K562 (cell line): ENCODE results near the gene CD151. TPM values are rescaled to one million over a fixed set of nuclear protein-coding genes. Genes with fewer than 3 reads are reported as not detected.

Experiments
- ATAC-seq: fragments of 200-7000 bp; cut with Tn5 transposase; 3 replicates; pipeline ENCODE4 v1.9.1; 2020; ENCODE audit warnings: moderate library complexity
- BruUV-seq: library from RNA; stranded (reverse); fragments of 400-500 nt; replicated peaks from 2 replicates; lab custom pipeline; 2021; lab: Mats Ljungman, UMichigan
- CTCF ChIA-PET: fragments of 300-600 bp; formaldehyde crosslinking; extraction: SDS; loops from one replicate; lab custom pipeline; 2021; ENCODE audit warnings: low intra/inter-chr PET ratio; lab: Yijun Ruan, JAX
- POLR2A ChIA-PET: fragments of 300-600, 350-650 bp; sonication (Branson Sonifier 250); formaldehyde crosslinking; extraction: SDS; loops from one replicate; lab custom pipeline; 2021; ENCODE audit warnings: antibody characterized with exemption, inconsistent platforms; lab: Yijun Ruan, JAX
- DNase-seq, 4 experiments: peaks; one replicate each; pipeline versions ENCODE4 v3.0.0 to v3.0.0-alpha.2; 2011 to 2018; ENCODE audit warnings: low spot score in 3 of 4, mixed read lengths in 3 of 4; ENCODE audit errors: extremely low read depth in 1 of 4
- FAIRE-seq: peaks from 2 replicates; lab custom pipeline; 2011; peaks lifted over from hg19 to GRCh38; lab: Jason Lieb, UNC
- H2AFZ ChIP-seq: 2 replicates; pipeline ENCODE4 v1.6.0; 2011; ENCODE audit warnings: low read depth, low read length, control low read depth, inconsistent platforms
- H3K27ac ChIP-seq: fragments of 200-600 bp; 3 replicates; pipeline ENCODE4 v1.8.0; 2011; ENCODE audit warnings: low read depth, mild to moderate bottlenecking, control low read depth, inconsistent platforms, low read length, moderate library complexity, mixed read lengths; ENCODE audit errors: extremely low read depth
- H3K27me3 ChIP-seq, 2 experiments: fragments of 300-600 bp in 1 of 2; 2 replicates in 1 of 2; 3 replicates in 1 of 2; pipeline versions ENCODE4 v1.6.0 to v1.8.0; 2011; ENCODE audit warnings: inconsistent platforms in 2 of 2, low read length in 2 of 2, mild to moderate bottlenecking in 1 of 2, mixed read lengths in 1 of 2, moderate library complexity in 1 of 2; ENCODE audit not compliant: control insufficient read depth in 2 of 2, insufficient read depth in 2 of 2
- H3K36me3 ChIP-seq: fragments of 300-600 bp; 3 replicates; pipeline ENCODE4 v1.8.0; 2011; ENCODE audit warnings: mild to moderate bottlenecking, low read length, inconsistent platforms; ENCODE audit not compliant: control insufficient read depth, insufficient read depth
- H3K4me1 ChIP-seq, 2 experiments: fragments of 200-600 bp in 1 of 2; replicated peaks in 1 of 2; 2 replicates in 1 of 2; 3 replicates in 1 of 2; pipeline versions ENCODE4 v1.5.1 to v1.8.0; 2011; ENCODE audit warnings: inconsistent platforms in 2 of 2, low read length in 2 of 2, mild to moderate bottlenecking in 1 of 2, mixed read lengths in 1 of 2, moderate library complexity in 1 of 2; ENCODE audit not compliant: control insufficient read depth in 2 of 2, insufficient read depth in 2 of 2
- H3K4me2 ChIP-seq: 2 replicates; pipeline ENCODE4 v1.6.1; 2011; ENCODE audit warnings: low read length, control low read depth, inconsistent platforms, mixed read lengths; ENCODE audit not compliant: insufficient read depth
- H3K4me3 ChIP-seq: fragments of 200-600 bp; sonication (generic), shearing (Covaris generic); 2 replicates; pipeline ENCODE4 v1.5.1; 2016; ENCODE audit warnings: control low read depth, inconsistent platforms
- H3K79me2 ChIP-seq: fragments of 200-600 bp; 3 replicates; pipeline ENCODE4 v1.8.0; 2011; ENCODE audit warnings: low read length, inconsistent platforms; ENCODE audit not compliant: control insufficient read depth, insufficient read depth
- H3K9ac ChIP-seq, 2 experiments: 2 replicates each; pipeline versions ENCODE4 v1.6.0 to v1.6.1; 2011; ENCODE audit warnings: low read depth in 2 of 2, low read length in 2 of 2, control low read depth in 1 of 2, inconsistent platforms in 1 of 2, mild to moderate bottlenecking in 1 of 2, mixed read lengths in 1 of 2; ENCODE audit not compliant: insufficient read depth in 1 of 2
- H3K9me1 ChIP-seq: one replicate; pipeline ENCODE4 v1.6.0; 2011; ENCODE audit warnings: inconsistent platforms, mild to moderate bottlenecking, low read length, moderate library complexity; ENCODE audit not compliant: control insufficient read depth, insufficient read depth
- H3K9me3 ChIP-seq: replicated peaks from 2 replicates; pipeline ENCODE4 v1.5.1; 2011; ENCODE audit warnings: low read depth, low read length, inconsistent platforms; ENCODE audit not compliant: control insufficient read depth, insufficient read depth
- H4K20me1 ChIP-seq: replicated peaks from 2 replicates; pipeline ENCODE4 v1.6.1; 2011; ENCODE audit warnings: low read length, inconsistent platforms, mixed read lengths; ENCODE audit not compliant: control insufficient read depth, insufficient read depth
- ETV5 ChIP-seq: sonication (generic); formaldehyde crosslinking; IDR thresholded peaks from 2 replicates; pipeline ENCODE4 v1.4.0; 2020; ENCODE audit warnings: low read depth, mild to moderate bottlenecking, missing genetic modification reagents
- KAT2B ChIP-seq: IDR thresholded peaks from one replicate; pipeline ENCODE4 v1.6.1; 2012; ENCODE audit warnings: low read depth, mild to moderate bottlenecking, control low read depth, inconsistent platforms, low read length, moderate library complexity
- POLR2G ChIP-seq: fragments of 200-400 bp; formaldehyde crosslinking; IDR thresholded peaks from 2 replicates; pipeline ENCODE4 v1.6.1; 2017; ENCODE audit warnings: low read depth, mild to moderate bottlenecking, antibody characterized with exemption, low read length, moderate library complexity
- ZNF445 ChIP-seq: fragments of 250-450 bp; sonication (Bioruptor Pico); IDR thresholded peaks from 2 replicates; pipeline ENCODE4 v1.4.0; 2020; ENCODE audit warnings: low read depth, mild to moderate bottlenecking, moderate library complexity
- WGBS: fragments of 100-300 bp; shearing (Covaris generic); methylation state at CpG from one replicate; pipeline ENCODE4 v1.1.6; 2016; ENCODE audit warnings: low coverage, mixed read lengths; ENCODE audit not compliant: insufficient coverage; ENCODE audit errors: missing lambda C conversion rate; 5-methylcytosine and 5-hydroxymethylcytosine counted together
- in situ Hi-C: fragments of 300-500 bp; cut with MboI; formaldehyde crosslinking; loops from 4 replicates; pipeline ENCODE4 v1.15.0; 2018; ENCODE audit warnings: inconsistent platforms, mixed read lengths
- intact Hi-C: fragments of 100-400 bp; cut with micrococcal nuclease; formaldehyde crosslinking; loops from 2 replicates; pipeline ENCODE4 v1.14.2; 2022
- polyA plus RNA-seq, 8 experiments: library from polyadenylated mRNA; depleted of rRNA in 4 of 8; stranded (reverse) in 5 of 8; unstranded in 3 of 8; fragments of >200 nt; fragmentation: Nextera tagmentation in 2 of 8; fragmentation: Illumina TruSeq in 1 of 8; extraction: Ambion mirVana in 2 of 8; extraction: Trizol in 1 of 8; gene quantifications; 2 replicates each; pipeline versions ENCODE4 v1.2.1 to v1.2.3, GENCODE V29; 2011 to 2014; ENCODE audit warnings: inconsistent platforms in 1 of 8, missing spikeins in 1 of 8
- total RNA-seq, 7 experiments: library from RNA; depleted of rRNA in 6 of 7; stranded (reverse); fragments of >200 nt in 6 of 7; fragmentation: Illumina TruSeq in 2 of 7; extraction: Trizol in 2 of 7; gene quantifications; 2 replicates each; pipeline versions ENCODE4 v1.2.1 to v1.2.3, GENCODE V29; 2011 to 2021; ENCODE audit warnings: low replicate concordance in 1 of 7
- TF ChIP-seq, protein P1 (sequence below): fragments of 250-450 bp; sonication (Bioruptor Pico); IDR thresholded peaks from 2 replicates; pipeline ENCODE4 v1.4.0; 2020

Gene CD151
- total and polyA plus RNA-seq, 9 of the 15 experiments (the other 6 are each of a cell fraction or from before 2014, with no cell fraction given) = 2.3 to 187 (median 140) TPM

DNA sequence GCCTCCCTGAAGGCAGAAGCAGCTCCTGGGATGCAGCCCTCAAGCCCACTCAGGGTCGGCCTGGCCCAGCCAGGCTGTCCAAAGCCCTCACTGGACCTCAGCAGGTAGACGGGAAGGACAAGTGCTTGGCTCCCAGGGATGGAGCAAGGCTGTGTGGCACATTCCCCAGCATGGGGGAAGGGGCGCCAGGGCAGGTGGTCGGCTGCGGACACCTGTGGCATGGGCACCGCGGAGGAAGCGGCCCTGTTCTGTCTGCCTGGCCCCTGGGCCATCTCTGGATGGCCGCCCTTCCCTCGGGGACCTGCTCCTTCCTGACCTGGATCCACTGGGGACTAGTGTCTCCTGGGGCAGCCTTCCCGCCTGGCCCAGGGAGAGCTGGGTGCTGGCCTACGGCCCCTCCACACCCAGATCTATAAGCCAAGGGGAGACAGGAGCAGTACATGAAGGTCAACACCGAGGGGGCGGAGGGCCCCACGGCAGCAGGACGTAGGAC, 51.9 kb downstream of the CD151 start:
- H3K9me3 ChIP-seq = no peaks in the 10 kb centered on the region
- H2AFZ ChIP-seq = no peak overlapping the region
- H4K20me1 ChIP-seq = no peaks in the 10 kb centered on the region
- in situ Hi-C loops = no loop called here
- H3K4me3 ChIP-seq = no peak overlapping the region
- H3K27me3 ChIP-seq = no peaks in the 10 kb centered on the region
- intact Hi-C loops = no loop called here
- DNase-seq (no peak), ATAC-seq (no peak), FAIRE-seq (no peak)
- no peaks in the 10 kb centered on the region for H3K79me2 ChIP-seq
- TF ChIP-seq ETV5 (CRISPR knock-in tag) (no peak), POLR2G (0 out of 2 replicates have a peak, but pooled peaks have one; percentile 12)
- TF ChIP-seq, protein P1, sequence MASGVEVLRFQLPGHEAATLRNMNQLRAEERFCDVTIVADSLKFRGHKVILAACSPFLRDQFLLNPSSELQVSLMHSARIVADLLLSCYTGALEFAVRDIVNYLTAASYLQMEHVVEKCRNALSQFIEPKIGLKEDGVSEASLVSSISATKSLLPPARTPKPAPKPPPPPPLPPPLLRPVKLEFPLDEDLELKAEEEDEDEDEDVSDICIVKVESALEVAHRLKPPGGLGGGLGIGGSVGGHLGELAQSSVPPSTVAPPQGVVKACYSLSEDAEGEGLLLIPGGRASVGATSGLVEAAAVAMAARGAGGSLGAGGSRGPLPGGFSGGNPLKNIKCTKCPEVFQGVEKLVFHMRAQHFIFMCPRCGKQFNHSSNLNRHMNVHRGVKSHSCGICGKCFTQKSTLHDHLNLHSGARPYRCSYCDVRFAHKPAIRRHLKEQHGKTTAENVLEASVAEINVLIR (CRISPR knock-in tag) = no peak
- peaks cover 81% of the 10 kb centered on the region; the same call in 1 of the 3 replicates for H3K36me3 ChIP-seq
- H3K4me2 ChIP-seq = no peak overlapping the region
- no peak overlapping the region for H3K27ac ChIP-seq
- ChIA-PET POLR2A (interaction anchor here (0.6 to 1.2 kb wide), 4 partner anchors 10 to 25 kb away, joined by 3 to 4 read pairs (median 4); no protein-coding TSS in a partner anchor), CTCF (no interaction called here)
- H3K9me1 ChIP-seq = no peaks in the 10 kb centered on the region
- peak overlapping the region in 1 of 2 experiments; percentile 45; a peak in 1 of 4 replicates for H3K9ac ChIP-seq
- peaks cover 0 to 41% of the 10 kb centered on the region in 2 experiments; a peak in 1 of 5 replicates for H3K4me1 ChIP-seq
- WGBS = 83% methylated on average over 14 of the region's 16 CpGs
- BruUV-seq = no TSS peak

DNA sequence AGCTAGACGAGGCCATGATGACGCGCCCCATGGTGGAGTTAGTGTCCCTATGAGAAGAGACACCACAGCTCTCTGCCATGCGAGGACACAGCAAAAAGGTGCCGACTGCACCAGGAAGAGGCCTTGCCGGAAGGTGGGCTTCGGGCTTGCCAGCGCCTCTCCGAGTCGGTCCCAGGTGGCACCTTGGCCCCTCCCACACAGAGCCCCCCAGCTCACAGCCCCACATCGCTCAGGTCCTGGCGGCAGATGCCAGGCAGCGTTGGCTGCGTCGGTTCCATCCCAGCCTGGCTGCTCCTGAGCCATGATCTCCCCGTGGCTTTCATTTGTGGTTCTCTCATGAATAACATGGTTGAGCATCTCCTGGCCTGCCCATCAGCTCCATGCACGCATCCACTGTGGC, 53.8 kb downstream of the CD151 start:
- H3K27me3 ChIP-seq = no peaks in the 10 kb centered on the region
- intact Hi-C loops = no loop called here
- no peaks in the 10 kb centered on the region for H4K20me1 ChIP-seq
- CTCF ChIA-PET = no interaction called here
- H3K4me1 ChIP-seq = peaks cover 0 to 49% of the 10 kb centered on the region in 2 experiments; a peak in 2 of 5 replicates
- no peak overlapping the region for H3K4me3 ChIP-seq
- H2AFZ ChIP-seq = no peak overlapping the region
- no peaks in the 10 kb centered on the region for H3K9me3 ChIP-seq
- in situ Hi-C loops = no loop called here
- no peaks in the 10 kb centered on the region for H3K9me1 ChIP-seq
- H3K9ac ChIP-seq = no peak overlapping the region
- TF ChIP-seq POLR2G (0 out of 2 replicates have a peak, but pooled peaks have one; percentile 23), KAT2B (no peak), ZNF445 (no peak)
- TF ChIP-seq, all 486 proteins: peak for 1
- ATAC-seq (no peak), DNase-seq (no peak), FAIRE-seq (no peak)
- 97% methylated on average over 15 of the region's 17 CpGs for WGBS
- Histone ChIP-seq H3K79me2 (no peaks in the 10 kb centered on the region), H3K4me2 (no peak overlapping the region), H3K36me3 (peaks cover 79% of the 10 kb centered on the region; the same call in 1 of the 3 replicates), H3K27ac (no peak overlapping the region)
- POLR2A ChIA-PET = interaction anchor here (0.6 to 1.3 kb wide), 4 partner anchors 8 to 206 kb away, joined by 3 to 4 read pairs (median 3); no protein-coding TSS in a partner anchor
- BruUV-seq = no TSS peak
